OCI-LY3 (cell line): Measurements from ENCODE around the gene ROR2.

Experiments
- H2AFZ ChIP-seq: fragments of 200-600, 300-600 bp; shearing (Covaris generic); 2 replicates; pipeline ENCODE4 v1.6.0; 2014; ENCODE audit warnings: antibody characterized with exemption, low read depth, low read length
- H3K27ac ChIP-seq: fragments of 200-600, 300-600 bp; sonication (generic); 2 replicates; pipeline ENCODE4 v1.5.1; 2014; ENCODE audit warnings: mild to moderate bottlenecking, low read length, moderate library complexity, mixed read lengths
- H3K27me3 ChIP-seq: fragments of 200-600, 300-600 bp; sonication (generic); 2 replicates; pipeline ENCODE4 v1.6.1; 2014; ENCODE audit warnings: low read depth, low read length, mixed read lengths
- H3K36me3 ChIP-seq: fragments of 200-600, 300-600 bp; sonication (generic); replicated peaks from 2 replicates; pipeline ENCODE3; 2014; ENCODE audit warnings: low read depth, low read length, mixed read lengths
- H3K4me1 ChIP-seq: fragments of 300-600, 200-600 bp; sonication (generic); 2 replicates; pipeline ENCODE4 v1.6.1; 2014; ENCODE audit warnings: low read length, mixed read lengths
- H3K4me2 ChIP-seq: fragments of 200-600, 300-600 bp; sonication (generic); 2 replicates; pipeline ENCODE4 v1.6.1; 2014; ENCODE audit warnings: low read length, mixed read lengths
- H3K4me3 ChIP-seq: fragments of 300-600, 200-600 bp; sonication (generic); 2 replicates; pipeline ENCODE4 v1.5.1; 2014; ENCODE audit warnings: antibody characterized with exemption, mild to moderate bottlenecking, low read length, moderate library complexity
- H3K79me2 ChIP-seq: fragments of 300-600, 200-600 bp; shearing (Covaris generic); 2 replicates; pipeline ENCODE4 v1.6.1; 2014; ENCODE audit warnings: mild to moderate bottlenecking, low read length, mixed read lengths
- H3K9ac ChIP-seq: fragments of 300-600, 200-600 bp; shearing (Covaris generic); 2 replicates; pipeline ENCODE4 v1.6.0; 2014; ENCODE audit warnings: mild to moderate bottlenecking, low read length, moderate library complexity
- H3K9me3 ChIP-seq: fragments of 200-600, 300-600 bp; shearing (Covaris generic); 2 replicates; pipeline ENCODE4 v1.6.1; 2014; ENCODE audit warnings: low read length, mixed read lengths; ENCODE audit not compliant: insufficient read depth
- H4K20me1 ChIP-seq: fragments of 200-600, 300-600 bp; sonication (generic); 2 replicates; pipeline ENCODE4 v1.6.1; 2016; ENCODE audit warnings: low read length, mixed read lengths; ENCODE audit not compliant: insufficient read depth
- CTCF ChIP-seq: fragments of 200-600, 300-600 bp; sonication (generic); IDR thresholded peaks from 2 replicates; pipeline ENCODE4 v1.5.1; 2014; ENCODE audit warnings: antibody characterized with exemption, low read length, low read depth
- EZH2phosphoT487 ChIP-seq: fragments of 200-600 bp; shearing (Covaris generic); IDR thresholded peaks from 2 replicates; pipeline ENCODE4 v1.6.1; 2018; ENCODE audit warnings: antibody characterized with exemption, mixed run types, low read depth

ROR2 gene

GRCh38 chr9:91899594-91899993, 50.4 kb downstream of the ROR2 start:
- H3K4me1 ChIP-seq: no peaks in the 10 kb centered on the region
- no peak overlapping the region for H3K4me3 ChIP-seq
- H3K27ac ChIP-seq: no peak overlapping the region
- H3K36me3 ChIP-seq: no peaks in the 10 kb centered on the region
- H3K27me3 ChIP-seq: peaks cover 2% of the 10 kb centered on the region; the same call in 1 of the 2 replicates
- H3K79me2 ChIP-seq: no peaks in the 10 kb centered on the region
- no peak overlapping the region for H3K4me2 ChIP-seq
- no peak overlapping the region for H2AFZ ChIP-seq
- H3K9me3 ChIP-seq: no peaks in the 10 kb centered on the region
- TF ChIP-seq EZH2phosphoT487: no peak
- TF ChIP-seq CTCF: no peak
- H3K9ac ChIP-seq: no peak overlapping the region
- H4K20me1 ChIP-seq: no peaks in the 10 kb centered on the region

GRCh38 chr9:91899219-91899563, 50.8 kb downstream of the ROR2 start:
- no peaks in the 10 kb centered on the region for H3K79me2 ChIP-seq
- H3K4me3 ChIP-seq: no peak overlapping the region
- H3K27me3 ChIP-seq: peaks cover 3% of the 10 kb centered on the region; the same call in 1 of the 2 replicates
- H4K20me1 ChIP-seq: no peaks in the 10 kb centered on the region
- no peak overlapping the region for H3K27ac ChIP-seq
- no peak overlapping the region for H3K9ac ChIP-seq
- TF ChIP-seq CTCF: no peak
- no peak overlapping the region for H2AFZ ChIP-seq
- H3K9me3 ChIP-seq: no peaks in the 10 kb centered on the region
- H3K4me2 ChIP-seq: no peak overlapping the region
- no peaks in the 10 kb centered on the region for H3K36me3 ChIP-seq
- no peaks in the 10 kb centered on the region for H3K4me1 ChIP-seq

- Histone ChIP-seq H3K27me3 (peaks cover 3% of the 10 kb centered on the region; the same call in 1 of the 2 replicates), H2AFZ (no peak overlapping the region), H3K4me1 (no peaks in the 10 kb centered on the region)
These were observed 51.4 kb downstream of the ROR2 start for GRCh38 chr9:91898451-91899218.

GRCh38 chr9:91897201-91897600, 52.8 kb downstream of the ROR2 start:
- no peak for TF ChIP-seq CTCF
- TF ChIP-seq EZH2phosphoT487: no peak
- Histone ChIP-seq H3K27ac (no peak overlapping the region), H3K4me2 (no peak overlapping the region), H3K9me3 (no peaks in the 10 kb centered on the region), H2AFZ (no peak overlapping the region), H3K36me3 (no peaks in the 10 kb centered on the region), H3K4me1 (no peaks in the 10 kb centered on the region), H4K20me1 (no peaks in the 10 kb centered on the region), H3K79me2 (no peaks in the 10 kb centered on the region), H3K9ac (no peak overlapping the region), H3K27me3 (peaks cover 3% of the 10 kb centered on the region; the same call in 1 of the 2 replicates), H3K4me3 (no peak overlapping the region)

More at GRCh38 chr9:91898451-91899218, 51.4 kb downstream of the ROR2 start:
- no peak overlapping the region for H3K4me3 ChIP-seq
- no peaks in the 10 kb centered on the region for H3K36me3 ChIP-seq
- H3K4me2 ChIP-seq: no peak overlapping the region
- H3K9ac ChIP-seq: no peak overlapping the region
- no peaks in the 10 kb centered on the region for H4K20me1 ChIP-seq
- H3K27ac ChIP-seq: no peak overlapping the region
- TF ChIP-seq EZH2phosphoT487: no peak
- TF ChIP-seq CTCF: no peak
- no peaks in the 10 kb centered on the region for H3K79me2 ChIP-seq
- H3K9me3 ChIP-seq: no peaks in the 10 kb centered on the region
